Activated CD8-positive, alpha-beta T cell treated with anti-CD3 and anti-CD28 coated beads for 36 hours (primary cell): Measurements from ENCODE around the gene HAUS2. TPM values are rescaled to one million over a fixed set of nuclear protein-coding genes. Genes with fewer than 3 reads are reported as not detected.

ENCODE experiments used
- ATAC-seq: fragments of 200-7000 bp; cut with Tn5 transposase; one replicate; pipeline ENCODE4 v1.10.0; 2021; ENCODE audit warnings: mild to moderate bottlenecking, moderate library complexity
- CTCF ChIA-PET: fragments of 350-600 bp; sonication (Branson Sonifier 250); formaldehyde crosslinking; loops from one replicate; lab custom pipeline; 2021; ENCODE audit warnings: antibody characterized with exemption; lab: Charles Lee
- POLR2A ChIA-PET: fragments of 350-600 bp; sonication (Branson Sonifier 250); formaldehyde crosslinking; loops from one replicate; lab custom pipeline; 2021; ENCODE audit warnings: antibody characterized with exemption; lab: Charles Lee
- DNase-seq: peaks from one replicate; pipeline ENCODE4 v3.0.0-alpha.2; 2020
- H3K27ac Mint-ChIP-seq: one replicate; pipeline ENCODE4 v1.8.0; 2021; ENCODE audit warnings: mild to moderate bottlenecking, mixed read lengths
- H3K27me3 Mint-ChIP-seq: one replicate; pipeline ENCODE4 v1.8.0; 2021; ENCODE audit warnings: mixed read lengths
- H3K36me3 Mint-ChIP-seq: one replicate; pipeline ENCODE4 v1.8.0; 2021; ENCODE audit warnings: low read depth, mixed read lengths
- H3K4me1 Mint-ChIP-seq: one replicate; pipeline ENCODE4 v1.8.0; 2021; ENCODE audit warnings: low read depth, mixed read lengths
- H3K4me3 Mint-ChIP-seq: one replicate; pipeline ENCODE4 v1.8.0; 2021; ENCODE audit warnings: mild to moderate bottlenecking, moderate library complexity, mixed read lengths
- H3K9me3 Mint-ChIP-seq: one replicate; pipeline ENCODE4 v1.8.0; 2021; ENCODE audit warnings: mixed read lengths
- intact Hi-C: fragments of 100-400 bp; cut with micrococcal nuclease; formaldehyde crosslinking; loops from one replicate; pipeline ENCODE4 v1.10.0; 2022
- total RNA-seq, 2 experiments: library from RNA; stranded (reverse); gene quantifications; one replicate each; pipeline ENCODE4 v1.2.3, GENCODE V29; 2021
- TF ChIP-seq, protein P1 (sequence below): fragments of 200-600 bp; IDR thresholded peaks from one replicate; pipeline ENCODE4 v1.8.0; 2022; ENCODE audit warnings: antibody characterized with exemption, mild to moderate bottlenecking

The HAUS2 gene
- 10 to 100 TPM; 45.3 to 48.8 TPM for total RNA-seq

DNA sequence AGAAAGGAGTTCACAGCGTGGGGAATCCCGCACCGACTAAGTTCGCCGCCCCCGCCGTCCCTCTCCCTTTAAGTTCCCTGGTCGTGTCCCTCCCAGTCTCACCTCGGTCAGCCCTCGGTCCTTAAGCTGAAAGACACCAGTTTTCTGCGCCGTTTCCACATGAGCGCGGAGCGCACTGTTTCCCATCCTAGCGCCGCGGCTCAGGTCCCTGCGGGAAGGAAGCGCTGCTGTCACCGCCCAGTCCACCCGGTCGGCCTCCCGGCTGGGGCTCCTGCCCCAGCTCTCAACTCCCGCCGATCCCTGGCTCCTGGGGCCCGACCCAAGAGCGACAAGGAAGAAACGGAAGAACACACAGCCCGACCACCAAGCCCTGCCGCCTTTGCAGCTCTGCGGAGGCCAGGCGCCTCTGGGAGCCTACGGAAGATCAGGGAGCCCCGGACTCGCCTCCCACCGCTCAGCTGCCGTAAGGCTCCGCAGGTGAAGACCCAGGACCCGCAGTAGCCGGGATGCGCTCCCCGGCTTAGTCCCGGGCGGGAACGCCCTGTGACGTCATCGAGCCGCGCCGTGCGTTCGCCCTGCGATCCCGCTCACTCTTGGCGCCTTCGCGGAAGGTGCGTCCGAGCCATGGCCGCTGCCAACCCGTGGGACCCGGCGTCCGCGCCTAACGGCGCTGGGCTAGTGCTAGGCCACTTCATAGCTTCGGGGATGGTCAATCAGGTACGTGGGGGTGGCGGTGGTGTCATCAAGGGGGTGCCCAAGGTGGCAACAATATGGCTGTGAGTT, at the start of gene HAUS2, which contains the start of gene LRRC57:
Gene HAUS2, plus strand, starts transcription at position 590 of the 783 bp plus-strand sequence. Its CDS starts 35 bp downstream, at position 625.
Gene LRRC57, minus strand, starts transcription at position 545 of the 783 bp plus-strand sequence. Its CDS starts 359 bp downstream, at position 186.
- peak within 1 kb of the TSS; percentile 99 for H3K27ac Mint-ChIP-seq
- TF ChIP-seq, protein P1, sequence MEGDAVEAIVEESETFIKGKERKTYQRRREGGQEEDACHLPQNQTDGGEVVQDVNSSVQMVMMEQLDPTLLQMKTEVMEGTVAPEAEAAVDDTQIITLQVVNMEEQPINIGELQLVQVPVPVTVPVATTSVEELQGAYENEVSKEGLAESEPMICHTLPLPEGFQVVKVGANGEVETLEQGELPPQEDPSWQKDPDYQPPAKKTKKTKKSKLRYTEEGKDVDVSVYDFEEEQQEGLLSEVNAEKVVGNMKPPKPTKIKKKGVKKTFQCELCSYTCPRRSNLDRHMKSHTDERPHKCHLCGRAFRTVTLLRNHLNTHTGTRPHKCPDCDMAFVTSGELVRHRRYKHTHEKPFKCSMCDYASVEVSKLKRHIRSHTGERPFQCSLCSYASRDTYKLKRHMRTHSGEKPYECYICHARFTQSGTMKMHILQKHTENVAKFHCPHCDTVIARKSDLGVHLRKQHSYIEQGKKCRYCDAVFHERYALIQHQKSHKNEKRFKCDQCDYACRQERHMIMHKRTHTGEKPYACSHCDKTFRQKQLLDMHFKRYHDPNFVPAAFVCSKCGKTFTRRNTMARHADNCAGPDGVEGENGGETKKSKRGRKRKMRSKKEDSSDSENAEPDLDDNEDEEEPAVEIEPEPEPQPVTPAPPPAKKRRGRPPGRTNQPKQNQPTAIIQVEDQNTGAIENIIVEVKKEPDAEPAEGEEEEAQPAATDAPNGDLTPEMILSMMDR: no peak

DNA sequence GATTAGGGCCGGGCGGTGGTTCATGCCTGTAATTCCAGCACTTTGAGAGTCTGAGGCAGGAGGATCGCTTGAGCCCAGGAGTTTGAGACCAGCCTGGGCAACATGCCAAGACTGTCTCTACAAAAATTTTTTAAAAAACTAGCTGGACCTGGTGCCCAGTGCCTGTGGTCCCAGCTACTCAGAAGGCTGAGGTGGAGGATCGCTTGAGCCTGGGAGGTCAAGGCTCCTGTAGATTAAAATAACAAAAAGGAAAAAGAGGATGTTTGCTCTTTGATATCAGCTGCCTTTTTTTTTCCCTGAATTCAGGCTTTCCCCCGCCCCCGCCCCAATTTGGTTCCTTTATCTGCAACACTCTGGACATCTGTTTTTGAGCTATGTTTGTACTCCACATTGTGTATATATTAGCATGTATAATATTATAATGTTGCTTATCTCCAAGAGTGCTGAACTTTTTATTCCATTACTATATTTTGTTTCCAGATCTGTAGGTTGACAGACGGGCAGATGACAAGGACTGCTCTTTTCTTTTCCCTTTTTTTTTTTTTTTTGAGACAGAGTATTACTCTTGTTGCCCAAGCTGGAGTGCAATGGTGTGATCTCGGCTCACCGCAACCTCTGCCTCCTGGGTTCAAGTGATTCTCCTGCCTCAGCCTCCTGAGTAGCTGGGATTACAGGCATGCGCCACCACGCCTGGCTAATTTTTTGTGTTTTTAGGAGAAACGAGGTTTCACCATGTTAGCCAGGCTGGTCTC, 48.6 kb upstream of the HAUS2 start:
- TF ChIP-seq, protein P1: no peak
- H3K4me1 Mint-ChIP-seq: peaks cover 47% of the 10 kb centered on the region
- H3K36me3 Mint-ChIP-seq: no peaks in the 10 kb centered on the region
- ATAC-seq (no peak), DNase-seq (no peak)
- intact Hi-C loops: loop anchor here (10.0 kb wide), 1 partner anchor 345 kb away; no protein-coding TSS in a partner anchor
- ChIA-PET CTCF (interaction anchor here (0.8 to 2.2 kb wide), 2 partner anchors 10 to 52 kb away, joined by 3 to 7 read pairs; partner anchors contain the start of gene ZNF106), POLR2A (interaction anchor here (1.0 kb wide), 1 partner anchor 9 kb away, joined by 4 read pairs; the partner anchor contains the start of gene ZNF106)
- H3K27me3 Mint-ChIP-seq: no peaks in the 10 kb centered on the region
- H3K4me3 Mint-ChIP-seq: no peak overlapping the region
- H3K9me3 Mint-ChIP-seq: no peaks in the 10 kb centered on the region
- H3K27ac Mint-ChIP-seq: no peak overlapping the region

More for the DNA sequence above, at the start of gene HAUS2, which contains the start of gene LRRC57:
- DNase-seq (peak; percentile 86), ATAC-seq (peak; percentile 87)
- peaks cover 43% of the 10 kb centered on the region for H3K4me1 Mint-ChIP-seq
- intact Hi-C loops: no loop called here
- H3K36me3 Mint-ChIP-seq: peaks cover 16% of the 10 kb centered on the region
- H3K27me3 Mint-ChIP-seq: no peaks in the 10 kb centered on the region
- ChIA-PET CTCF (interaction anchor here (1.2 kb wide), 1 partner anchor 101 kb away, joined by 4 read pairs; no protein-coding TSS in a partner anchor), POLR2A (interaction anchor here (0.6 to 3.8 kb wide), 12 partner anchors 9 to 940 kb away, joined by 3 to 17 read pairs (median 3); partner anchors contain the start of genes STARD9 and ZNF106)
- H3K4me3 Mint-ChIP-seq: peak within 1 kb of the TSS; percentile 100
- H3K9me3 Mint-ChIP-seq: no peaks in the 10 kb centered on the region

DNA sequence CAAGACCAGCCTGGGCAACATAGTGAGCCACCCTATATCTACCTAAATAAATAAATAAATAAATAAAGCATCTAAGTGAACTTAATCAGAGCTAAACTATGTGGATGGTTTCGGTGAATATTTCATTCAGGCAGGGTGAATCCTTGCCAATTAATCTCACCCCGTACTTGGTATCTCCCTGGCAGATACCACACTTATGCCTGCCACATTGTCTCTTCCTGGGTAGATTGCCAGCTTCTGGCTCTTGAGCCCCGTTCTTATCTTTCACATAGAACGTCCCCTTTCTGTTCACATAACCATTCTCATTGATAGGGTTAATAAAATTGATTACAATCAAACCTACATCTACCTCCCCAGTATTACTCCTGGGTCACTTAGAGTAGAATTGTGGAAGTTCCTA, 46.2 kb upstream of the HAUS2 start:
- DNase-seq (no peak), ATAC-seq (no peak)
- no peaks in the 10 kb centered on the region for H3K36me3 Mint-ChIP-seq
- H3K27ac Mint-ChIP-seq: no peak overlapping the region
- peaks cover 34% of the 10 kb centered on the region for H3K4me1 Mint-ChIP-seq
- no peaks in the 10 kb centered on the region for H3K9me3 Mint-ChIP-seq
- TF ChIP-seq, protein P1: no peak
- no peak overlapping the region for H3K4me3 Mint-ChIP-seq
- no peaks in the 10 kb centered on the region for H3K27me3 Mint-ChIP-seq
- intact Hi-C loops: loop anchor here (10.0 kb wide), 1 partner anchor 342 kb away; no protein-coding TSS in a partner anchor
- ChIA-PET CTCF (no interaction called here), POLR2A (interaction anchor here (1.4 to 3.0 kb wide), 2 partner anchors 12 to 16 kb away, joined by 5 to 10 read pairs; partner anchors contain the start of gene ZNF106)

DNA sequence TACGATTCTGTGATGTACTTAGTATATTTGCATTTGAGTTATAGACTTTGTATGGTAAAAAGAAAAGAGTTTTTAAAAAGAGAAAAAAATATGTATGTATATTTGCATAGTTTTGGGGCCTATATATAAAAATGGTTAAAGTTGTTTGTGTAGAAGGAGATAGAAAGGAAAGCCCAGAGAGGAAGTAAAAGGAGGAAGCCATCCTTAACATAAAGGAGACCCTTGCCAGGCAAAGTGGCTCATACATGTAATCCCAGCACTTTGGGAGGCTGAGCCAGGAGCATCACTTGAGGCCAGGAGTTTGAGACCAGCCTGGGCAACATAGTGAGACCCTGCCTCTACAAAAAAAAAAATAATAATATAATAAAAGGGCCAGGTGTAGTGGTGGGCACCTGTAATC, 44.8 kb upstream of the HAUS2 start:
- H3K4me3 Mint-ChIP-seq: no peak overlapping the region
- ATAC-seq (no peak), DNase-seq (no peak)
- H3K4me1 Mint-ChIP-seq: peaks cover 21% of the 10 kb centered on the region
- H3K36me3 Mint-ChIP-seq: no peaks in the 10 kb centered on the region
- ChIA-PET CTCF (no interaction called here), POLR2A (interaction anchor here (3.0 kb wide), 1 partner anchor 13 kb away, joined by 10 read pairs; the partner anchor contains the start of gene ZNF106)
- intact Hi-C loops: loop anchor here (10.0 kb wide), 1 partner anchor 341 kb away; no protein-coding TSS in a partner anchor
- H3K27ac Mint-ChIP-seq: no peak overlapping the region
- TF ChIP-seq, protein P1: no peak
- no peaks in the 10 kb centered on the region for H3K9me3 Mint-ChIP-seq
- no peaks in the 10 kb centered on the region for H3K27me3 Mint-ChIP-seq
